Smooth muscle cell (in vitro differentiated cells): ENCODE measurements around the gene ZNF784. TPM values are rescaled to one million over a fixed set of nuclear protein-coding genes. Genes with fewer than 3 reads are reported as not detected.
A peak's percentile ranks its signal among the peaks of the same experiment; 100 is the strongest.
"Not testable (repeated sequence)": the region's sequence is repeated elsewhere in the genome, so short reads cannot be mapped to it uniquely, and the experiment has no call there.

Source experiments
- DNase-seq: peaks from one replicate; lab custom pipeline; 2025; ENCODE audit not compliant: unreplicated experiment; lab: John Stamatoyannopoulos, UW
- H2AFZ ChIP-seq: fragments of 200-600 bp; sonication (generic); 2 replicates; pipeline ENCODE4 v1.6.0; 2016; ENCODE audit warnings: antibody characterized with exemption, low read depth, mild to moderate bottlenecking
- H3F3A ChIP-seq: fragments of 200-600 bp; sonication (generic); 2 replicates; pipeline ENCODE4 v1.6.0; 2017; ENCODE audit warnings: antibody characterized with exemption, low read depth
- H3K27ac ChIP-seq: fragments of 200-600 bp; sonication (generic); 2 replicates; pipeline ENCODE4 v1.5.1; 2016; ENCODE audit warnings: low read depth, mild to moderate bottlenecking
- H3K27me3 ChIP-seq: fragments of 200-600 bp; sonication (generic); 2 replicates; pipeline ENCODE4 v1.6.1; 2016; ENCODE audit warnings: low read depth, mild to moderate bottlenecking
- H3K36me3 ChIP-seq: fragments of 200-600 bp; sonication (generic); 2 replicates; pipeline ENCODE4 v1.5.1; 2016; ENCODE audit warnings: low read depth
- H3K4me1 ChIP-seq: fragments of 200-600 bp; sonication (generic); 2 replicates; pipeline ENCODE4 v1.5.1; 2016; ENCODE audit warnings: low read depth
- H3K4me2 ChIP-seq: fragments of 200-600 bp; sonication (generic); 2 replicates; pipeline ENCODE4 v1.6.0; 2016; ENCODE audit warnings: mild to moderate bottlenecking
- H3K4me3 ChIP-seq: fragments of 200-600 bp; sonication (generic); 2 replicates; pipeline ENCODE4 v1.5.1; 2016; ENCODE audit warnings: mild to moderate bottlenecking
- H3K79me2 ChIP-seq: fragments of 200-600 bp; sonication (generic); 2 replicates; pipeline ENCODE4 v1.6.0; 2016; ENCODE audit warnings: low read depth, mild to moderate bottlenecking
- H3K9ac ChIP-seq: fragments of 200-600 bp; sonication (generic); 2 replicates; pipeline ENCODE4 v1.6.0; 2016; ENCODE audit warnings: low read depth
- H3K9me3 ChIP-seq: fragments of 200-600 bp; sonication (generic); replicated peaks from 2 replicates; pipeline ENCODE4 v1.5.1; 2016; ENCODE audit warnings: low read depth
- H4K20me1 ChIP-seq: fragments of 200-600 bp; sonication (generic); 2 replicates; pipeline ENCODE4 v1.6.0; 2016; ENCODE audit warnings: low read depth
- WGBS: methylation state at CpG from one replicate; pipeline ENCODE4 v1.1.7; 2016; ENCODE audit warnings: low lambda C conversion rate; 5-methylcytosine and 5-hydroxymethylcytosine counted together
- polyA plus RNA-seq: library from polyadenylated mRNA; unstranded; fragments of >200 nt; fragmentation: Nextera tagmentation; extraction: Ambion mirVana; gene quantifications from 2 replicates; pipeline ENCODE4 v1.2.1, GENCODE V29; 2016
- total RNA-seq: library from RNA; depleted of rRNA; stranded (reverse); fragments of >200 nt; gene quantifications from 2 replicates; pipeline ENCODE4 v1.2.3, GENCODE V29; 2014
- TF ChIP-seq, protein P1 (sequence below): fragments of 200-600 bp; sonication (generic); IDR thresholded peaks from 2 replicates; pipeline ENCODE4 v1.5.1; 2017; ENCODE audit warnings: borderline replicate concordance, mild to moderate bottlenecking, antibody characterized with exemption; ENCODE audit not compliant: insufficient read depth, poor library complexity, severe bottlenecking

Gene ZNF784
- total and polyA plus RNA-seq, 2 experiments from 2014 or later = 3.1 to 7.3 TPM

DNA sequence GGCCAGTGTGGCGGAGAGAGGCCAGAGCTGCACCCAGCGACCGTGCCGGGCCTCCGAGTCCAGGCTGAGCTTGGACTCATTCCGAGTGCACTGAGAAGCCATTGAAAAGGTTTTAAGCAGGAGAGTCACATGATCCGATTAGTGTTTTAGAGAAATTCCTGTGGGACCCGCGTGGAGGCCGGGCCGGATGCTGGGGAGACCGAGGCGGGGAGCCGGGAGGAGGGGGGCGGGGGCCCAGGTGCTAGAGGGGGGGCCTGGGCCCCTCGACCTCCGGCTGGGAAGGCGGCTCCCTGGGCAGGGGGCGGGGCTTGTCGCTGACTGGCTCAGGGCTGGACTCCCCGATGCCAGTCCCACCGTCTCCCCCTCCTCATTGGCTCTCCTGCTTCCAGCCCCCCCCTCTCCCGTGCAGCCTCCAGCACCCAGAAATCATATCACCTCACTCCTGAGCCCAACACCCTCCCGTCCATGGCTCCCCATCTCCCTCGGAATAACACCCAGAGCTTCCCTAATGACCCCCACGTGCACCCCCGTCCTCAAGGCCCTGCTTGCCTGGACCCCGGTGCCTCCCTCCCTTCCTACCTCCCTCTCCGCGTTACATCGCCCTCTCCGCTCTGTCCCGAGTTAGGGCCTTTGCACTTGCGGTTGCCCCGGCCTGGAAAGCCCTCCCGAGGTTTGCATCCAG is 38.6 kb downstream of the ZNF784 start:
- peaks cover 5% of the 10 kb centered on the region for H3F3A ChIP-seq
- H3K79me2 ChIP-seq = no peaks in the 10 kb centered on the region
- no peaks in the 10 kb centered on the region for H3K9me3 ChIP-seq
- H3K27me3 ChIP-seq = no peaks in the 10 kb centered on the region
- H4K20me1 ChIP-seq = no peaks in the 10 kb centered on the region
- H3K9ac ChIP-seq = peak overlapping the region; percentile 51
- no peaks in the 10 kb centered on the region for H3K36me3 ChIP-seq
- 13% methylated on average over 20 of the region's 36 CpGs for WGBS
- H3K4me2 ChIP-seq = peak overlapping the region; percentile 89
- H2AFZ ChIP-seq = peak overlapping the region; percentile 93
- TF ChIP-seq, protein P1, sequence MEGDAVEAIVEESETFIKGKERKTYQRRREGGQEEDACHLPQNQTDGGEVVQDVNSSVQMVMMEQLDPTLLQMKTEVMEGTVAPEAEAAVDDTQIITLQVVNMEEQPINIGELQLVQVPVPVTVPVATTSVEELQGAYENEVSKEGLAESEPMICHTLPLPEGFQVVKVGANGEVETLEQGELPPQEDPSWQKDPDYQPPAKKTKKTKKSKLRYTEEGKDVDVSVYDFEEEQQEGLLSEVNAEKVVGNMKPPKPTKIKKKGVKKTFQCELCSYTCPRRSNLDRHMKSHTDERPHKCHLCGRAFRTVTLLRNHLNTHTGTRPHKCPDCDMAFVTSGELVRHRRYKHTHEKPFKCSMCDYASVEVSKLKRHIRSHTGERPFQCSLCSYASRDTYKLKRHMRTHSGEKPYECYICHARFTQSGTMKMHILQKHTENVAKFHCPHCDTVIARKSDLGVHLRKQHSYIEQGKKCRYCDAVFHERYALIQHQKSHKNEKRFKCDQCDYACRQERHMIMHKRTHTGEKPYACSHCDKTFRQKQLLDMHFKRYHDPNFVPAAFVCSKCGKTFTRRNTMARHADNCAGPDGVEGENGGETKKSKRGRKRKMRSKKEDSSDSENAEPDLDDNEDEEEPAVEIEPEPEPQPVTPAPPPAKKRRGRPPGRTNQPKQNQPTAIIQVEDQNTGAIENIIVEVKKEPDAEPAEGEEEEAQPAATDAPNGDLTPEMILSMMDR = no peak
- peak overlapping the region; percentile 49 for H3K4me3 ChIP-seq
- H3K4me1 ChIP-seq = peaks cover 9% of the 10 kb centered on the region
- peak; percentile 59 for DNase-seq
- peak overlapping the region; percentile 82 for H3K27ac ChIP-seq

DNA sequence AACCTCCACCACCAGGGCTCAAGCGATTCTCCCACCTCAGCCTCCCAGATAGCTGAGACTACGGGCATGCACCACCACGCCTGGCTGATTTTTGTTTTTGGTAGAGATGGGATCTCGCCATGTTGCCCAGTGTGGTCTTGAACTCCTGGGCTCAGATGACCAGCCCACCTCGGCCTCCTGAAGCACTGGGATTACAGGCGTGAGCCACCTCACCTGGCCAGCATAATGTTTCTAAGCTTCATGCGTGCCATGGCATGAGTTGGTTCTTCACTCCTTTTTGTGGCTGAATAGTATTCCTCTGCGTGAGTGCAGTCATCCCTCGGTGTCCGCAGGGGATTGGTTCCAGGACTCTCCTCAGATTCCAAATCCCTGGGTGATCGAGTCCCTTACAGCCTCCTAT is 39.5 kb downstream of the ZNF784 start:
- Histone ChIP-seq H3F3A (peaks cover 5% of the 10 kb centered on the region), H3K27me3 (no peaks in the 10 kb centered on the region), H3K4me3 (no peak overlapping the region), H3K79me2 (peaks cover 6% of the 10 kb centered on the region), H3K36me3 (no peaks in the 10 kb centered on the region), H3K4me2 (peak overlapping the region; percentile 89), H2AFZ (peak overlapping the region; percentile 93), H3K9ac (no peak overlapping the region), H3K9me3 (no peaks in the 10 kb centered on the region), H3K4me1 (peaks cover 9% of the 10 kb centered on the region), H4K20me1 (no peaks in the 10 kb centered on the region), H3K27ac (peak overlapping the region; percentile 82)
- TF ChIP-seq, protein P1 = no peak
- 87% methylated on average over 11 of the region's 11 CpGs for WGBS
- no peak for DNase-seq

DNA sequence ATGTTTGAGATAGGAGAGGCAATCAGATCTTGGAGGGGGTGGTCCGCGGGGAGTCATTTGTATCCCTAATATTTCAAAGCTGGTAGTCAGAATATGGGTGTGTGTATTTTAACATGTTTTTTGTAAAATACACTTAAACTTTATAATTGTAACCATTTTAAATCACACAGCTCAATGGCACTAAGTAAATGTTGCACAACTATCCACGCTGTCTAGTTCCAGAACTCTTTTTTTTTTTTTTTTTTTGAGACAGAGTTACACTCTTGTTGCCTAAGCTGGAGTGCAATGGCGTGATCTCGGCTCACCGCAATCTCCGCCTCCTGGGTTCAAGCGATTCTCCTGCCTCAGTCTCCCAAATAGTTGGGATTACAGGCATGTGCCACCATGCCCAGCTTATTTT is 40.5 kb downstream of the ZNF784 start:
- H3K36me3 ChIP-seq, DNase-seq: not testable (repeated sequence)
- 85% methylated on average over 8 of the region's 8 CpGs for WGBS

DNA sequence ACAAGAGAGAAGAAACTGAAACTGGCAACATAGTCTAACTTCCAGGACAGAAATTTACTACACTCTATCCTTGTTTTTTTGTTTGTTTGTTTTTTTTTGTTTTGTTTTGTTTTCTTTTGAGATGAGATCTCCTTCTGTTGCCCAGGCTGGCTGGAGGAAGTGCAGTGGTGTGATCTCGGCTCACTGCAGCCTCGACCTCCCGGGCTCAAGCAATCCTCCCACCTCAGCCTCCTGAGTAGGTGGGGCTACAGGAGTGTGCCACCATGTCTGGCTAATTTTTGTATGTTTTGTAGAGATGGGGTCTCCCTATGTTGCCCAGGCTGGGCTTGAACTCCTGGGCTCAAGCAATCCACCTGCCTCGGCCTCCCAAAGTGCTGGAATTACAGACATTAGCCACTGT is 42.1 kb downstream of the ZNF784 start:
- H4K20me1 ChIP-seq, H3K27ac ChIP-seq, H3K4me3 ChIP-seq, DNase-seq, H3K9me3 ChIP-seq, H3K36me3 ChIP-seq, H3F3A ChIP-seq, H2AFZ ChIP-seq, H3K4me2 ChIP-seq, H3K4me1 ChIP-seq, H3K27me3 ChIP-seq, H3K9ac ChIP-seq: not testable (repeated sequence)
- H3K79me2 ChIP-seq = peaks cover 13% of the 10 kb centered on the region
- 89% methylated on average over 4 of the region's 4 CpGs for WGBS

More for the DNA sequence above, 40.5 kb downstream of the ZNF784 start:
- not testable (repeated sequence) for H3K4me1 ChIP-seq, H3F3A ChIP-seq, H2AFZ ChIP-seq, H3K4me3 ChIP-seq, H3K9ac ChIP-seq, H3K27ac ChIP-seq, H3K9me3 ChIP-seq, H3K4me2 ChIP-seq, H3K27me3 ChIP-seq, H4K20me1 ChIP-seq
- H3K79me2 ChIP-seq = peaks cover 13% of the 10 kb centered on the region
